Measurements from ENCODE around the gene SAC3D1. TPM values are rescaled to one million over a fixed set of nuclear protein-coding genes. Genes with fewer than 3 reads are reported as not detected.
"Not testable (repeated sequence)": the region's sequence is repeated elsewhere in the genome, so short reads cannot be mapped to it uniquely, and the experiment has no call there.

SAC3D1 gene
- total and polyA plus RNA-seq, 2 experiments from 2014 or later = 12.8 to 14.9 TPM

- Histone ChIP-seq H3K9me2 (ENCODE audit: insufficient read depth) (no peaks in the 10 kb centered on the region), H3F3A (ENCODE audit: insufficient read depth) (peaks cover 4% of the 10 kb centered on the region; the same call in 1 of the 2 replicates), H3K27me3 (replicated peaks; ENCODE audit: insufficient read depth) (no peaks in the 10 kb centered on the region), H3K4me3 (no peak overlapping the region), H3K79me2 (ENCODE audit: insufficient read depth) (no peaks in the 10 kb centered on the region), H3K9me3 (ENCODE audit: low read depth) (no peaks in the 10 kb centered on the region), H3K4me1 (ENCODE audit: insufficient read depth) (peaks cover 24% of the 10 kb centered on the region), H3K9ac (no peak overlapping the region), H3K27ac (no peak overlapping the region), H4K20me1 (ENCODE audit: insufficient read depth) (no peaks in the 10 kb centered on the region), H3K4me2 (ENCODE audit: unreplicated experiment) (no peak overlapping the region), H2AFZ (no peak overlapping the region), H3K36me3 (ENCODE audit: low read depth) (no peaks in the 10 kb centered on the region)
- DNase-seq = peak; percentile 65
- in situ Hi-C loops (cut with MboI) = no loop called here
- no peak for TF ChIP-seq EZH2phosphoT487 (IDR thresholded peaks at IDR 0.05; ENCODE audit: insufficient read depth, low read depth)
- no peak for TF ChIP-seq EZH2 (IDR thresholded peaks at IDR 0.05; ENCODE audit: insufficient read depth, poor library complexity, severe bottlenecking)
- 68 to 69% methylated on average over 7 of the region's 7 CpGs for WGBS, 2 experiments (ENCODE audit: low coverage in 1 of 2, low lambda C conversion rate in 2 of 2, missing lambda C conversion rate in 2 of 2)
Observed at GRCh38 chr11:65003282-65003681, 37.7 kb upstream of the SAC3D1 start.

DNA sequence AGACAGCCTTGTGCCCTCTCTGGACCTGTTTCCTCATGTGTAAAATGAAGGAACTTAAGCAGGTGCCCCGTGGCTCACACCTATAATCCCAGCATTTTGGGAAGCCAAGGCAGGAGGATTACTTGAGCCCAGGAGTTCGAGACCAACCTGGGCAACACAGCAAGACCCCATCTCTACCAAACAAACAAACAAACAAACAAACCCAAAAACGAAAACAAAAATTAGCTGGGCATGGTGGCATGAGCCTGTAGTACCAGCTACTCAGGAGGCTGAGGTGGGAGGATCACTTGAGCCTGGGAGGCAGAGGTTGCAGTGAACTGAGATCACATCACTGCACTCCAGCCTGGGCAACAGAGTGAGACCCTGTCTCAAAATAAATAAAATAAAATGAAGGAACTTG, 37.0 kb upstream of the SAC3D1 start:
- H3F3A ChIP-seq (ENCODE audit: insufficient read depth); DNase-seq; H3K27me3 ChIP-seq (replicated peaks; ENCODE audit: insufficient read depth); H4K20me1 ChIP-seq (ENCODE audit: insufficient read depth); H3K79me2 ChIP-seq (ENCODE audit: insufficient read depth); H3K27ac ChIP-seq; in situ Hi-C loops (cut with MboI); H3K4me2 ChIP-seq (ENCODE audit: unreplicated experiment); H3K9ac ChIP-seq; H3K9me3 ChIP-seq (ENCODE audit: low read depth); H3K9me2 ChIP-seq (ENCODE audit: insufficient read depth); H3K36me3 ChIP-seq (ENCODE audit: low read depth); H2AFZ ChIP-seq; H3K4me3 ChIP-seq: not testable (repeated sequence)
- 65 to 69% methylated on average over 3 of the region's 3 CpGs for WGBS, 2 experiments (ENCODE audit: low coverage in 1 of 2, low lambda C conversion rate in 2 of 2, missing lambda C conversion rate in 2 of 2)
- H3K4me1 ChIP-seq (ENCODE audit: insufficient read depth) = peaks cover 26% of the 10 kb centered on the region

- in situ Hi-C loops (cut with MboI) = no loop called here
Observed at GRCh38 chr11:65008016-65008415, 33.0 kb upstream of the SAC3D1 start.

DNA sequence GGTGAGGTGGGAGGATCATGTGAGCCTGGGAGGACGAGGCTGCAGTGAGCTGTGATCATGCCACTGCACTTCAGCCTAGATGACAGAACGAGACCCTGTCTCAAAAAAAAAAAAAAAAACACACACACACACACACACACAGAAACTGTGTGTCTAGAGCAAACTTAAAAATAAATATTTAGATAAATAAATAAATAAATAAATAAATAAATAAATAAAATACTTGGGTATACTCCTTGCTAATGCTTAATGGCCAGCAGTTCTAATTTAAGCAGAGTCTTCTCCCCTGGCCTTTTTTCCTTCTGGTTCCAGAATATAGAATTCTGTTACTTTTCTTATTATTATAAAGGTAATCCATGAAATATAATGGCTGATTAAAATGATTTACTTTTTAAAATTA, 32.1 kb upstream of the SAC3D1 start:
- Histone ChIP-seq H3K9ac (no peak overlapping the region), H3K9me2 (ENCODE audit: insufficient read depth) (no peaks in the 10 kb centered on the region), H3K9me3 (ENCODE audit: low read depth) (no peaks in the 10 kb centered on the region), H3K79me2 (ENCODE audit: insufficient read depth) (no peaks in the 10 kb centered on the region), H3K36me3 (ENCODE audit: low read depth) (no peaks in the 10 kb centered on the region), H3K27ac (no peak overlapping the region), H3K4me3 (no peak overlapping the region), H3K4me1 (ENCODE audit: insufficient read depth) (peaks cover 32% of the 10 kb centered on the region), H4K20me1 (ENCODE audit: insufficient read depth) (no peaks in the 10 kb centered on the region), H3K4me2 (ENCODE audit: unreplicated experiment) (no peak overlapping the region), H3F3A (ENCODE audit: insufficient read depth) (peaks cover 7% of the 10 kb centered on the region; the same call in 1 of the 2 replicates), H2AFZ (no peak overlapping the region), H3K27me3 (replicated peaks; ENCODE audit: insufficient read depth) (no peaks in the 10 kb centered on the region)
- in situ Hi-C loops (cut with MboI) = no loop called here
- 93 to 98% methylated on average over 2 of the region's 2 CpGs for WGBS, 2 experiments (ENCODE audit: low coverage in 1 of 2, low lambda C conversion rate in 2 of 2, missing lambda C conversion rate in 2 of 2)
- no peak for DNase-seq
- TF ChIP-seq EZH2phosphoT487 (IDR thresholded peaks at IDR 0.05; ENCODE audit: insufficient read depth, low read depth) = no peak
- TF ChIP-seq EZH2 (IDR thresholded peaks at IDR 0.05; ENCODE audit: insufficient read depth, poor library complexity, severe bottlenecking) = no peak

More at GRCh38 chr11:65008016-65008415, 33.0 kb upstream of the SAC3D1 start:
- no peaks in the 10 kb centered on the region for H3K9me3 ChIP-seq (ENCODE audit: low read depth)
- H3K79me2 ChIP-seq (ENCODE audit: insufficient read depth) = no peaks in the 10 kb centered on the region
- no peaks in the 10 kb centered on the region for H3K36me3 ChIP-seq (ENCODE audit: low read depth)
- H4K20me1 ChIP-seq (ENCODE audit: insufficient read depth) = no peaks in the 10 kb centered on the region
- H2AFZ ChIP-seq = 0 out of 2 replicates have a peak overlapping the region, but pooled peaks have one; percentile 7
- no peak overlapping the region for H3K4me2 ChIP-seq (ENCODE audit: unreplicated experiment)
- H3K27ac ChIP-seq = peak overlapping the region; percentile 88
- peaks cover 28% of the 10 kb centered on the region for H3K4me1 ChIP-seq (ENCODE audit: insufficient read depth)
- TF ChIP-seq EZH2phosphoT487 (IDR thresholded peaks at IDR 0.05; ENCODE audit: insufficient read depth, low read depth) = no peak
- TF ChIP-seq EZH2 (IDR thresholded peaks at IDR 0.05; ENCODE audit: insufficient read depth, poor library complexity, severe bottlenecking) = no peak
- no peak overlapping the region for H3K9ac ChIP-seq
- no peaks in the 10 kb centered on the region for H3K27me3 ChIP-seq (replicated peaks; ENCODE audit: insufficient read depth)
- 72 to 73% methylated on average over 7 of the region's 7 CpGs for WGBS, 2 experiments (ENCODE audit: low coverage in 1 of 2, low lambda C conversion rate in 2 of 2, missing lambda C conversion rate in 2 of 2)
- H3K9me2 ChIP-seq (ENCODE audit: insufficient read depth) = no peaks in the 10 kb centered on the region
- DNase-seq = no peak
- no peak overlapping the region for H3K4me3 ChIP-seq
- H3F3A ChIP-seq (ENCODE audit: insufficient read depth) = peaks cover 7% of the 10 kb centered on the region; the same call in 1 of the 2 replicates
